Measurements from ENCODE around the gene CYP3A4.
"Not testable (repeated sequence)": the region's sequence is repeated elsewhere in the genome, so short reads cannot be mapped to it uniquely, and the experiment has no call there.

Gene CYP3A4

DNA sequence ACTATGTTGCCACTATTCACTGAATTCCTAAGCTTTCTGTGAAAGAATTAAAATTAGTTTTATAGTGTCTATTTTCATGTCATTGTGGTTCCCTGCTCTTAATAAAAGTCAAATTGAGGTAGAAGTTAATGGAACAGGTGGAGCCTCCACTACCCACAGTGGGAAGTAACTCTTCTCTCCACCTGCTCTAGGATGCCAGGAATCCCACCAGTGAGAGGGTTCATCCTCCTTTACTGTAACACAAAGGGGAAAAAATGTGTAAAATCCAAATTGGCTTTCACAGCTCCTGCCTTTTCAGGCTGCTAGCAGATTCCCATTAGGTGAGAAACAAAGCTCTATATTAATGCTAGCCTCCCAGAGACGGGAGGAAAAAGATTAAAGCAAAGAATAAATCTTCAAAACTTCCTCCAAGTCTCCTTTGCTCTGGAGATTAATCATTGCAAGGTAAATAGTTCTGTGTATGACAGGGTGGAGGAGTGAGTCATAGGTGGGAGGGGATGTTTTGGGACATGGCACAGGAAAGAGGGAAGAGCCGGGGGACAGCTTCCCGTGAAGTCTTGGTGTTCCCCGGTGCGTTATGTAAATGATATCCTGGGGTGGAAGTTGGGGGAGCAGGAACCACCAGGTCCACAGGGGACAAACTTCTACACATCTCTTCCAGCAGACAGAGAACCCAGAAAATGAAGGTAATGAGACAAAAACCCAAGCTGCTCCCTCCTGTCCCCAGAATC is 32.5 kb downstream of the CYP3A4 start:
- DNase-seq: not testable (repeated sequence)

DNA sequence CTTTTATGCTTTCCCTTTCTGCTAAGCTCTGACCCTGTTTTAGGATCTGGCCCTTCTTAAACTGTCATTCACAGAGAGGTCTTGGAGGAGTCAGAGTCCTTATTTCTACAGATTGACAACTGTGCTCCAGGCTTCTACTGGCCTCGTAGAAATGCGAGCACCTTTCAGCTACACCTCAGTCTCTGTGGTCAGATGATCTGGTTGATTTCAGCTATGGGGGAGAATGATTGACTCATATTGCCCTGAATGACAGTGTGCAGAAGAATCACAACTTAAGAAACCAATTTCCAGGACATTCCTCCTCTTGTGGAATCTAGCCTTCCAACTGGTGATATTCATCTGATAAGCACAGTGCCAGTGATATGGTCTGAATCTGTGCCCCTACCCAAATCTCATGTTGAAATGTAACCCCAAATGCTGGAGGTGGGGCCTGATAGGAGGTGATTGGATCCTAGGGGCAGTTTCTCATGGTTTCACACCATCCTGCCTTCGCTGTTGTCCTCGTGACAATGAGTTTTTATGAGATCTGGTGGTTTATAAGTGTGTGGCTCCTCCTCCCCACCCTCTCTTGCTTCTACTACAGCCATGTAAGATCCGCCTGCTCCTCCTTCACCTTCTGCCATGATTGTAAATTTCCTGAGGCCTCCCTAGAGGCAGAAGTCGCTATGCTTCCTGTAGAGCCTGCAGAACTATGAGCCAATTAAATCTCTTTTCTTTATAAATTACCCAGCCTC is 35.0 kb downstream of the CYP3A4 start:
- no peak for DNase-seq

DNA sequence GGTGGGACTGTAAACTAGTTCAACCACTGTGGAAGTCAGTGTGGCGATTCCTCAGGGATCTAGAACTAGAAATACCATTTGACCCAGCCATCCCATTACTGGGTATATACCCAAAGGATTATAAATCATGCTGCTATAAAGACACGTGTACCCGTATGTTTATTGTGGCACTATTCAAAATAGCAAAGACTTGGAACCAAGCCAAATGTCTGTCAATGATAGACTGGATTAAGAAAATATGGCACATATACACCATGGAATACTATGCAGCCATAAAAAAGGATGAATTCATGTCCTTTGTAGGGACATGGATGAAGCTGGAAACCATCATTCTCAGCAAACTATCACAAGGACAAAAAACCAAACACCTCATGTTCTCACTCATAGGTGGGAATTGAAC is 37.1 kb downstream of the CYP3A4 start:
- not testable (repeated sequence) for DNase-seq

DNA sequence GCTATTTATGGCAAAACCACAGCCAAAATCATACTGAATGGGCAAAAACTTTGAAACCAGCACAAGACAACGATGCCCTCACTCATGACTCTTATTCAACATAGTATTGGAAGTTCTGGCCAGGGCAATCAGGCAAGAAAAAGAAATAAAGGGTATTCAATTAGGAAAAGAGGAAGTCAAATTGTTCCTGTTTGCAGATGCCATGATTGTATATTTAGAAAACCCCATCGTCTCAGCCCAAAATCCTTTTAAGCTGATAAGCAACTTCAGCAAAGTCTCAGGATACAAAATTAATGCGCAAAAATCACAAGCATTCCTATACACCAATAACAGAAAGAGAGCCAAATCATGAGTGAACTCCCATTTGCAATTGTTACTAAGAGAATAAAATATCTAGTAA is 38.6 kb downstream of the CYP3A4 start:
- DNase-seq: not testable (repeated sequence)

DNA sequence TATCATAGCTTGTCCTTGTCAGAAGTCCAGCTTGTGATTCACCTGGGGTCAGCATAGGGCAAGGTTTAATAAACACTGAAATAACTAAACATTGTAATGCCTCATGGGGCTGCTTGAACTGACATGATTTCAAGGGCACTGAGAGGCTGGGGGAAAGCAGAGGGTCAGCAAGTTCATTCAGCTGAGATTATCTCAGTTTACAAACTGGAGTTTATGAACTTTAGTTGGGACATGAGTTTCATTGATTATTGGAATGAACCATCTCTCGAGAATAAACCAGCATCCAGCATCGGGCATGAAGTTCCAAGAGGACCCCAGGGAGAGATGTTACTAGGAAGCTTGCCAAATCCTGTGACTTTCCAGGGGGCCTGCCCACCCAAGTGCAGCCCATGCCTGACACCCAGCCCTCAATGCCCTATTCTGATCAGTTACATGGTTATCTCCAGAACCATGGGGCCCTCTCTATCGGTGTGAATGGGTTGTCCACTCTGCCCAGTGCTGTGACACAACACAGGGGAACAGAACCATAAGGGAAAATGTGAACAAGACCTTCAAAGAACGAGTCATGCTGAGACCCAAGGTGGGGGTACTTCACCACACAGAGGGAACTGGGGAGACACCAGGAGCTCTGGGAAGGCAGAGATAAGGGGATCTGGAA is 41.1 kb downstream of the CYP3A4 start:
- no peak for DNase-seq

DNA sequence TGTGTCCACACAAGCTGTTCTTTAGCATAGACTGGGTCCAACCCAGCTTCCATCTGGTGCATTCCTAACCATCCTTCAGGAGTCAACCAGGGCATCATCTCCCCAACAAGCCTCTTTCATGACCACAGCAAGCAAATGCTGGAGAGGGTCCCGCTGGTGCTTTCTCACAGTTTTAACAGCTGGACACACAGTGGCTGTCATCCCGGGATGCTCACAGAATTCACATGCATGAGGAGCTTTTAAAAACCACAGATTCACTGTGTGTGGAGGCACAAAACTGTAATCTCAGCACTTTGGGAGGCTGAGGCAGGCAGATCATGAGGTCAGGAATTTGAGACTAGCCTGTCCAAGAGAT is 42.6 kb downstream of the CYP3A4 start:
- DNase-seq: no peak

DNA sequence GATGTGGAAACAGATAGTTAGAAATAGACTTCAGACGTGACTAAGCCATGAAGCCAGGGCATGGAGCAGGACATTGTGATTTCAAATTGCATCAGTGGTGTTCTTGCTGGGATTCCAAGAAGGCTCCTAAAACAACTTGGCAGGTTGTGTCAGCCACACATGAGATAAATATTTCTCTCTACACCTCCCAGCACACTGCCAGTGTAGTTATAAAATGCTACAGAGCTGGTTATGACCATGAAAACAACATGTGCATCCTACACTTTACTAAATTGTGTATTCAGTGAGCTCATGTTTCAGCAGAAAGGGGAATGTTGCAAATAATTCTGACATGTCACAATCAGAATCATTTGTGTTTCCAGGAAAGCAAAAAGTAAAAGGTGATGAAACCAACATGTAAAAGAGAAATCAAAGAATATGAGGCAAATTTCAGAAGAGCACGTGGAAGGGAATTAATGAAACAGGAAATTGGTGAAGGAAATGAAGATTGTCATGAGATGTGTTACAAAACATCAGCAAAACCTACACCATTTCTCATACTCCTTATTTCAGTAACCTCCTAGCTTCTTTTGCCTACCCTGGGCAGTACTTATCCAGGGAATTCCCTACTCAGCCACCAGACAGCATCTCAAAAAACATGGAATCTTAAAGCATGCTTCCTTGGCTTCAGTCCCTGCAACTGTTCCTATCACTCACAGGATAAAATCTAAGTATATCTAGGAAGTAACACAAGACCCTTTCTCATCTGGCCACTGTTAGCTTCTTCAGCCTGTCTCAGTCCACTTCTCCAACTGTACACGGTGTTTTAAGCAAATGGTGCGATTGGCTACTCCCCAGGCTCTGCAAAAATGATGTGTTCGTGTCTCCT is 43.2 kb downstream of the CYP3A4 start:
- DNase-seq: no peak

DNA sequence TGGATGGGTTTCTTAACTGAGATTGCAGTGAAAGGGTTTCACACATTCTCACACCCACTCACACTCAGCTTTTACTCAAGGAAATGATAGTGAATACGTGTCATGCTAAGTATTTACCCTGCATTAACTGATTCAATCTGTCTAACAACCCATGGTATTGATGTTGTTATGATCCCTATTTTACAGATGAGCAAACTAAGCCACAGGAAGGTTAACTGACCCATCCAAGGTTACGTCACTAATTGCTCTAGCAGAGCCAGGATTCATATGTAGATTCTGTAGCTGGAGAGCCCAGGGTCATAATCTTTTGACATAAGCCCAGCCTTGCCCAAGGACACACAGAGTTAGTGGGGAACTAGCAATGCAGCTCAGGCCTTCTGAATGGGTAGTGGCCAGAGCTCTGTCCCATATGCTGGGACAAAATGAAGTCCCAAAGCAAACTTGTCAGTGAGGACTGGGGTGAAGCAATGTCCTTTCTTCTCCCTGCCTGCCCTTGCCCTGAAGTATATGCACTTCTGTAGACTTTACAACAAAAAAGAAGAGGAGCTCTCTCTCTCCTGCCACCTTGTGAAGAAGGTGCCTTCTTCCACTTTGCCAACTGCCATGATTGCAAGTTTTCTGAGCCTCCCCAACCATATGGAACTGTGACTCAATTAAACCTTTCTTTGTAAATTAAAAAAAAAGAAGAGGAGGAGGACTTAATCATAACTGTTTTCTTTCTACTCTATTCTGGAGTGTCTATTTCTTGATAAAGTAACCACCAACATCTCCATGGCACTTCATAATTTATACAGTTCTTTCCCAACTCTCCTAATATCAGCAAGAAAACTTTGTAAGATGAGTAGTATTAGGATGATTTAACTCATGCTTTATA is 44.0 kb downstream of the CYP3A4 start:
- no peak for DNase-seq

DNA sequence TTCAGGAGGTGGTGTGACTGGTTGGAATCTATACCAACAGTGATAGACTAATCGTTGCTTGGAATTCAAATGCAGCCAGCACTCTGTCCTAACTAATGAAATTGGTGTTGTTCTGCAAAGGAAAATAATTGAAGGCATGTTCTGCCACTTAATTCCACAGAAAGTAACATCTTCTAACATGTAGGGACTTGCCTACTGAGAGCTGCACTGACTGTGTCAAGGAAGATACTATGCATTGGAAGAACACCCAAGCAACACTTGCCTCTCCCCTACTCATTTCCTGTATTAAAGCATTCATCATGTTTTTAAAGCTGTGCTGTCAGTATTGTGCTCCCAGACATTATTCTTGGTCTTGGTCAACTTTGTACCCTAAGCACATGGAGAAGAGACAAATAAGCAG is 46.3 kb downstream of the CYP3A4 start:
- DNase-seq: no peak

DNA sequence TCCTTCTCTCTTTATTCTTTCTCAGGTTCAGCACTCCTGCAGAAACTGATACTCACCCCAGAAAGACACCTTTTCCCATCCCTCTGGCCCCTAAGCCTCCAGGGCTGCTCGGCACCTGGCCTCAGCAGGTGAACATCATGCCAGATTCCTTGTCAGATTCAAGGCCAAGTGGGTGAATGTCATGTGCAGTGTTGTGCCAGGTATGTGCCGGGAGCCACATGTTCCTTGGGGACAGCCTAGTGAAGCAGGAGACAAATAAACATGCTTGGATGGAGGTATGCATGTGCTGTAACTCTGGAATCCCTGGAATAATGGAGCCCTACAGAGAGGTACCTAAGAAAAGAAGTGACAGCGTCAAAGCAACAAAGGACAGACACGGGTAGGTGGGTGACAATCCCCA is 47.3 kb downstream of the CYP3A4 start:
- not testable (repeated sequence) for DNase-seq

DNA sequence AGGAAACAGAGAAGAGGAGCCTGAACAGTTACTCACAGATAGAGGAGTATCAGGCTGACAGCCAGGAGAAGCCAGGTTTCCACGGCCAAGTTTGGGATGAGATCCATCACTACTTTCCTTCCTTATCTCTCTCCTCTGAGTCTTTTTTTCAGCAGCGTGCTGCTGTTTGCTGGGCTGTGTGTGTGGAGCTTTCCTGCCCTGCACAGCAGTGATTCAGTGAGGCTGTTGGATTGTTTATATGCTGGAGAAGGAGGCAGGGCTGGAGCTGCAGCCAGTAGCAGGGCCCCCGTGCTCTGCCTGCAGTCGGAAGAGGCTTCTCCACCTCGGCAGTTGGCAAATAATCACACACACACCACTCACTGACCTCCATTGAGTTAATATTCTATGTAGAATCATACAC is 49.0 kb downstream of the CYP3A4 start, which contains the start of gene CYP3A7:
TSS of gene CYP3A7 (minus strand) at position 210 of the 400 bp plus-strand sequence. CDS start at position 107, 103 bp downstream.
- DNase-seq: no peak

DNA sequence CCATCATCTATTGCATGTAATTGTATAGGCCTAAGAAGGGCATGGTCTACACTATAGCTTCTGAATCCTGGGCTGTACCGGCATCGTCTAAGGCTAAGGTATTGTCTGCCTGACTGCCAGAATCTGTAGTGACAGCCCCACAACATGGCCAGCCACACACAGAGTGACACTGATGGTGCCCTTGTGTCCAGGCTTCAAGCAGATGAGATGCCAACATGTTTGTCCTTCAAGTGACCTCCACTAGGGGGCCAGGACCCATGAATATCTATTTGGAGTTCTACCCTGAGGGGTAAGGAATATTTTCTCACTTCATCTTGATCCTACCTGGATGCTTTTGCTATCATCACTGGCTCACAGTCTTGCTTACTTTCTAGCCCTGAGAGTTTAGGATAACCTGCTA is 50.5 kb downstream of the CYP3A4 start:
- no peak for DNase-seq

DNA sequence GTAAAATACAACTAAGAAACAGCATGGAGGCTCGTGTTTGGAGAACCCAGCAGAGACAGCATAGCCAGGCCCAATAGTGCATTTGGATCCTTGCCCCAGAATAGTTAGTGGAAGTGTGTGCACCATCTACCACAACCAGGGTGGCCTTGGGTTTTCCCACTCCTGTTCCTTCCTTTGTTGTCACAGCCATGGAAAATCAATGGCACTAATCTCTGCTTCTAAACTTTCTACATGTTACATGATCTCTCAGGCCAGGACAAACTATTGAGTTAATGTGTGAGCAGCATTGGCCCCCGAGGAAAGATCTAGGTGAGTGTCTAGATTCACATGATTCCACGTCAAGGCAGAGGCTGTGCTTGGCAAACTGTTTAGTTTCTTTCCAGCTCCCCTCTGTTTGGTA is 51.0 kb downstream of the CYP3A4 start:
- DNase-seq: no peak

DNA sequence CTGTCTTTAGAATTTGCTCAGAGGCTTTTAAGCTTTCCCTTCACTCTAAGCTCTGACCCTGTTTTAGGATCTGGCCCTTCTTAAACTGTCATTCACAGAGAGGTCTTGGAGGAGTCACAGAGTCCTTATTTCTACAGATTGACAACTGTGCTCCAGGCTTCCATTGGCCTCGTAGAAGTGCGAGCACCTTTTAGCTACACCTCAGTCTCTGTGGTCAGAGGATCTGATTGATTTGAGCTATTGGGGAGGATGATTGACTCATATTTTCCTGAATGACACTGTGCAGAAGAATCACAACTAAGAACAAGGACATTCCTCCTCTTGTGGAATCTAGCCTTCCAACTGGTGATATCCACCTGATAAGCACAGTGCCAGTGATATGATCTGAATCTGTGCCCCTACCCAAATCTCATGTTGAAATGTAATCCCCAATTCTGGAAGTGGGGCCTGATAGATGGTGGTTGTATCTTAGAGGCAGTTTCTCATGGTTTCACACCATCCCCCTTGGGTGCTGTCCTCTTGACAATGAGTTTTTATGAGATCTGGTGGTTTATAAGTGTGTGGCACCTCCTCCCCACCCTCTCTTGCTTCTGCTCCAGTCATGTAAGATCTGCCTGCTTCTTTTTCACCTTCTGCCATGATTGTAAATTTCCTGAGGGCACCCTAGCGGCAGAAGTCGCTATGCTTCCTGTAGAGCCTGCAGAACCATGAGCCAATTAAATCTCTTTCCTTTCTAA is 52.2 kb downstream of the CYP3A4 start:
- DNase-seq: no peak

DNA sequence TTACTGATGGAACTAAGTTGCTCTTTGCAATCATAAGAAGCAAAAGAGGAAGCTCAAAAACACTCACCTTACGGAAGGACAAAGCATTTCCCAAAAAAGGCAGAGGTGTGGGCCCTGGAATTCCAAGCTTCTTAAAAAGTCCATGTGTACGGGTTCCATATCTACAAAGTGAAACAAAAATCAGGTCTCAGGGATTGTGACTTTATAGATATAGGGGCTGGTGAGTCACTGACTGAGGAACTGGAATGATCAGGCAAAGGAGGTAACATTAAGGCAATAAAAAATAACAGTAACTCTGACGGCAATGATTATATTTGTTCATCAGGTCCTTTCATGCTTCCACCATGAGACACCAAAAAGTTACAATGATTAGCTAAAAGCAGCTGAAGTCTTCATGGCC is 53.0 kb downstream of the CYP3A4 start:
- no peak for DNase-seq

DNA sequence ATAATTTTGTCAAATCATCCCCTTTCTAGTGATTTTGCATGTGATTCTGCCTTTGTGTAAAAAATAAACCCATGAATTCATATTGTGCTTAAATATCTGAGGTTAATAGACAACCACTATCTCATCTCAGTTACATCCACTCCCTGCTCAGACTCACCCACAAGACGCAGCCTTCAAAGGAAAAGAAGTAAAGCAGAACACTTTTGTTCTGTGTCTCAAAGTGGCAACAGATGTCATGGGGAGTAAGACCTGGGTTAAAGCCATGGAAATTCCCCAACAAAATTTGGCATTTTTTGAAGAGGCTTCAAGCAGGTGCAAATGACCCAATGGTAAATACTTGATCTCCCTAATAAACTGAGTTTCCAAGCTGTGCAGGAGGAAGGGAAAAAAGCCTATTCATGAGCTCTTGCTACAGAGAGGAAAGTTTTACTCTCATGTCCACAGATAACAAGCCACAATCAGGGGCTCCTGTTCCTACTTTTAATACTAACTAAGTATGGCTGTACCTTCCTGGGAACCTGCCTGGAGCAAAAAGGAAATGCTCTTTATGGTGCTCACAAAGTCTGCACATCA is 53.7 kb downstream of the CYP3A4 start:
- no peak for DNase-seq

DNA sequence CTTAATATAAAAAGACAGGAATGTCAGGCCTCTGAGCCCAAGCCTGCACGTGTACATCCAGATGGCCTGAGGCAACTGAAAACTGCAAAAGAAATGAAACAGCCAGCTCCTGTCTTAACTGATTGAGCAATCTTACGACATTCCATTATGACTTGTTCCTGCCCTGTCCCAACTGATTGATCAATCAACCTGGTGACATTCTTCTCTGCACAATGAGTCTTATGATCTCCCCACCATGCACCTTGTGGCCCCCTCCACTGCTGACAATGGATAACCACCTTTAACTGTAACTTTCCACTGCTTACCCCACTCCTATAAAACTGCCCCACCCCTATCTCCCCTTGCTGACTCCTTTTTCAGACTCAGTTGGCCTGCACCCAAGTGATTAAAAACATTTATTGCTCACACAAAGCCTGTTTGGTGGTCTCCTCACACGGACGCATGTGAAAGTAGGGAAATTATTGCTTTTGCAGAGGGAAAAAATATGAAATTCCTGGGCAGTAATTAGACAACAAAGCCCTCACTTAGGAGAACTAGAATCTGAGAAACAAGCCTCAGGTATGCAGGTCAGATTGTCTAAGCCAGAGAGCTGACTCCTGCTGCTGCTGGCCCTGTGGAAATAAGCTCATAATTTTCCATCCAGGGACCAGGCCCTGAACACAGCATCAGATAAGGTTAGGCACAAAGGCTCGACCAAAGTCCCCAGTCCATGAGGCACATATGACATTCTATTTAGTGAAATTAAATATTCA is 54.3 kb downstream of the CYP3A4 start:
- DNase-seq: no peak

DNA sequence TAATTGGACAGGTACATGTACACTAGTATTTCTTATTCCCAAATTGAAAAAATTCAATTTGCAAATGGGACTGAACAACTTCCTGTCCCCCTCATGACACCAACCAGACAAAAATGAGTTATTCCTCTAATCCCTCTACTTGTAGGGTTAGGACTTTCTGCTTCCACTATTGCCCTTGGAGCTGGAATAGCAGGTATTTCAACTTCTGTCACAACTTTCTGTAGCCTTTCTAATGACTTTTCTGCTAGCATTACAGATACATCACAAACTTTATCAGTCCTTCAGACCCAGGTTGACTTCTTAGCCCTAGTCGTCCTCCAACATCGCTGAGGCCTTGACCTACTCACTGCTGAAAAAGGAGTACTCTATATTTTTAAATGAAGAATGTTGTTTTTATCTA is 55.4 kb downstream of the CYP3A4 start:
- DNase-seq: no peak

DNA sequence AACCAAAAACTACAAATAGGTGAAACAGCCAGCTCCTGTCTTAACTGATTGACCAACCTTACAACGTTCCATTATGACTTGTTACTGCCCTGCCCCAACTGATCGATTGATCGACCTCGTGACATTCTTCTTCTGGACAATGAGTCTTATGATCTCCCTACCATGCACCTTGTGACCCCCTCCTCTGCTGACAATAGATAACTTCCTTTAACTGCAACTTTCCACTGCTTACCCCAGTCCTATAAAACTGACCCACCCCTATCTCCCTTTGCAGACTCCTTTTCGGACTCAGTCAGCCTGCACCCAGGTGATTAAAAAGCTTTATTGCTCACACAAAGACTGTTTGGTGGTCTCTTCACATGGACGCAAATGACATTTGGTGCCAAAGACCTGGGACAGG is 60.8 kb downstream of the CYP3A4 start:
- not testable (repeated sequence) for DNase-seq

Data from stimulated activated CD4-positive, alpha-beta T cell treated with anti-CD3 and anti-CD28 coated beads, Interleukin-4, amount 100 ng/mL, for 4 hours (primary cell).